NT2/D1 (cell line): ENCODE results near the gene CRYBG1.
"Not testable (repeated sequence)": the region's sequence is repeated elsewhere in the genome, so short reads cannot be mapped to it uniquely, and the experiment has no call there.

Experiments used
- DNase-seq: peaks from one replicate; pipeline ENCODE4 v3.0.0-alpha.2; 2011; ENCODE audit warnings: low read depth, low spot score
- H3K27me3 ChIP-seq: 2 replicates; pipeline ENCODE4 v1.6.0; 2011; ENCODE audit warnings: mild to moderate bottlenecking; ENCODE audit not compliant: insufficient read length, insufficient read depth
- H3K36me3 ChIP-seq: 2 replicates; pipeline ENCODE4 v1.6.1; 2011; ENCODE audit warnings: mild to moderate bottlenecking, low read length, mixed read lengths; ENCODE audit not compliant: insufficient read depth, insufficient read length
- H3K4me1 ChIP-seq: 2 replicates; pipeline ENCODE4 v1.5.1; 2011; ENCODE audit not compliant: insufficient read depth, insufficient read length
- H3K4me3 ChIP-seq: 2 replicates; pipeline ENCODE4 v1.5.1; 2011; ENCODE audit warnings: low read depth; ENCODE audit not compliant: insufficient read length
- H3K9ac ChIP-seq: 2 replicates; pipeline ENCODE4 v1.6.0; 2011; ENCODE audit warnings: low read depth; ENCODE audit not compliant: insufficient read length
- H3K9me3 ChIP-seq: 2 replicates; pipeline ENCODE4 v1.5.1; 2011; ENCODE audit warnings: mild to moderate bottlenecking, low read length; ENCODE audit not compliant: insufficient read depth
- SUZ12 ChIP-seq: IDR thresholded peaks from 2 replicates; pipeline ENCODE4 v1.6.1; 2011; ENCODE audit not compliant: insufficient read length, insufficient read depth; ENCODE audit errors: extremely low read depth
- YY1 ChIP-seq: IDR thresholded peaks from 2 replicates; pipeline ENCODE4 v1.6.1; 2011; ENCODE audit not compliant: insufficient read length, insufficient read depth
- ZNF274 ChIP-seq: IDR thresholded peaks from 2 replicates; pipeline ENCODE4 v1.6.1; 2011; ENCODE audit warnings: mild to moderate bottlenecking, low read depth, low read length

The CRYBG1 gene

GRCh38 chr6:106390088-106390487 is 29.6 kb downstream of the CRYBG1 start:
- Histone ChIP-seq H3K36me3 (no peaks in the 10 kb centered on the region), H3K9ac (no peak overlapping the region), H3K27me3 (no peaks in the 10 kb centered on the region), H3K4me3 (no peak overlapping the region), H3K9me3 (no peaks in the 10 kb centered on the region), H3K4me1 (no peaks in the 10 kb centered on the region)
- DNase-seq = no peak
- TF ChIP-seq SUZ12 = no peak
- TF ChIP-seq YY1 = no peak
- no peak for TF ChIP-seq ZNF274

GRCh38 chr6:106396426-106397220 is 36.1 kb downstream of the CRYBG1 start:
- no peaks in the 10 kb centered on the region for H3K27me3 ChIP-seq
- TF ChIP-seq SUZ12 (no peak), YY1 (no peak), ZNF274 (no peak)

GRCh38 chr6:106397431-106397830 is 36.9 kb downstream of the CRYBG1 start:
- TF ChIP-seq SUZ12 (no peak), YY1 (no peak), ZNF274 (no peak)
- DNase-seq = no peak

More at GRCh38 chr6:106396426-106397220, 36.1 kb downstream of the CRYBG1 start:
- H3K36me3 ChIP-seq = no peaks in the 10 kb centered on the region
- H3K4me1 ChIP-seq = no peaks in the 10 kb centered on the region
- DNase-seq = no peak
- no peaks in the 10 kb centered on the region for H3K9me3 ChIP-seq
- H3K4me3 ChIP-seq = no peak overlapping the region
- no peak overlapping the region for H3K9ac ChIP-seq

DNA sequence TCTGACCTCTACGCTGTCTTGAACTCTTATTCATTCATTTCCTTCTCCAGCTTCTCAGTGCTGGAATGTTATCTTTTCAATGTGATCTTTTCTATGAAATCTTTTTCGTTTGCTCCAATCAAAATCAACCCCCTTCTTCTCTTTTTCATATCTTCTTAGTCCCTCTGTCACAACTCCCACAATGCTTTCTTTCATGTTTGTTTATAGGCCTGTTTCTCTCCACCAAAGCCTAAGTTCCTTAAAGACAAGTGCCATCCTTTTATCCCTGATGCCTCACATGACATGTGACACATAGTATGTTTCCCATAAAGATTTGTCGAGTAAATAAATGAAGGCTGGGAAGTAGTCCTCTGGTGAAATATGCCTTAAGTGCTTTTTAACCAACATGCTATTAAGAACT is 38.1 kb downstream of the CRYBG1 start:
- Histone ChIP-seq H3K4me3 (no peak overlapping the region), H3K9me3 (no peaks in the 10 kb centered on the region; the same call in 1 of the 2 replicates), H3K4me1 (no peaks in the 10 kb centered on the region), H3K27me3 (no peaks in the 10 kb centered on the region), H3K36me3 (no peaks in the 10 kb centered on the region), H3K9ac (no peak overlapping the region)
- TF ChIP-seq YY1 = no peak
- TF ChIP-seq SUZ12 = no peak
- no peak for TF ChIP-seq ZNF274
- no peak for DNase-seq

More at GRCh38 chr6:106397431-106397830, 36.9 kb downstream of the CRYBG1 start:
- Histone ChIP-seq H3K9ac (no peak overlapping the region), H3K4me1 (no peaks in the 10 kb centered on the region), H3K4me3 (no peak overlapping the region), H3K36me3 (no peaks in the 10 kb centered on the region), H3K9me3 (no peaks in the 10 kb centered on the region), H3K27me3 (no peaks in the 10 kb centered on the region)

GRCh38 chr6:106405044-106405443 is 44.5 kb downstream of the CRYBG1 start:
- not testable (repeated sequence) for H3K9me3 ChIP-seq, H3K9ac ChIP-seq, H3K36me3 ChIP-seq, H3K27me3 ChIP-seq, H3K4me3 ChIP-seq, H3K4me1 ChIP-seq
- DNase-seq = peak; percentile 5

DNA sequence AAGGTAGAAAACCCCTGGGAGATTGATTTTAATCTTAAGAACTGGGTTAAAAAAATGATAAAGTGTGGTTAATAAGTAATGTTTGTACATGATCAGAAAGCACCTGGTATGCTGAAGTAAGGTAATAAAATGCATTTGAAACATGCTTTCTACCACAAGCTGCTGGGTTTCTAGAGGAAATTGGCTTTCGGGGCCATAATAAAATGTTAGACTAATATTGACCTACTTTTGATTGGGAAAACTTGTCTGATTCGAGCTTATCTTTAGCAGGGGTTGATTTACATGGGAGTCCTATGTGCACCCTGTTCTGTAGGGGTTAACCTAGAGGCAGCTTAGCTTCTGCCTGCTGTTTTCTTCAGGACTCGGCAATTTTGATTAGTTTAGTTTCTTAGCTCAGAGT is 50.5 kb downstream of the CRYBG1 start:
- no peaks in the 10 kb centered on the region for H3K9me3 ChIP-seq
- TF ChIP-seq SUZ12 = no peak
- TF ChIP-seq ZNF274 = no peak
- TF ChIP-seq YY1 = no peak
- H3K4me1 ChIP-seq = no peaks in the 10 kb centered on the region
- H3K9ac ChIP-seq = no peak overlapping the region
- no peak for DNase-seq
- H3K36me3 ChIP-seq = no peaks in the 10 kb centered on the region
- H3K27me3 ChIP-seq = no peaks in the 10 kb centered on the region
- H3K4me3 ChIP-seq = no peak overlapping the region

DNA sequence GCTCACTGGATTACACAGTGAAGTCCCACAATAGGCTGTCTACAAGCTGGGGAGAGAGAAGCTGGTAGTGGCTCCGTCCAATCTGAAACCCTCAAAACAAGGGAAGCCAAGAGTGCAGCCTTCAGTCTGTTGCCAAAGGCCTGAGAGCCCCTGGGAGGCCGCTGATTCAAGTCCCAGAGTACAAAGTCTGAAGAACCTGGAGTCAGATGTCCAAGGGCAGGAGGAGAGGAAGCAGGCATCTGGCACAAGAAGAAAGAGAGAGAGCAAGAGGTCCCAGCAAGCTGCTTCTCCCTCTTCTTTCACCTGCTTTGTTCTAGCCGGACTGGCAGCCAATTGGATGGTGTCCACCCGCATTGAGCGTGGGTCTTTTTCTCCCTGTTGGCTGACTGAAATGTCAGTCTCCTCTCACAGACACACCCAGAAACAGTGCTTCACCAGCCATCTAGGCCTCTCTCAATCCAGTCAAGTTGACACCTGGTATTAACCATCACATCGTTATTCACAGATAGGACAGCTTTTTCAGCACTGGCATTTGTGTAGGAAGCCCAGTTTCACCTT is 51.2 kb downstream of the CRYBG1 start:
- Histone ChIP-seq H3K9ac (no peak overlapping the region), H3K27me3 (no peaks in the 10 kb centered on the region), H3K9me3 (no peaks in the 10 kb centered on the region), H3K4me1 (no peaks in the 10 kb centered on the region), H3K36me3 (no peaks in the 10 kb centered on the region), H3K4me3 (no peak overlapping the region)
- DNase-seq = no peak
- TF ChIP-seq SUZ12 = no peak
